Sigmoid colon (tissue), 7 donors: ENCODE data around the gene SIRT2. TPM values are rescaled to one million over a fixed set of nuclear protein-coding genes. Genes with fewer than 3 reads are reported as not detected.
"Not testable (repeated sequence)": the region's sequence is repeated elsewhere in the genome, so short reads cannot be mapped to it uniquely, and the experiment has no call there.

Experiments used
- DNase-seq: peaks from one replicate; pipeline ENCODE4 v3.0.0-alpha.2; 2019
- H3K27ac ChIP-seq, 4 donors: fragments of 200-600 bp; sonication (generic); one replicate each; pipeline ENCODE4 v1.5.1; 2016 to 2019; ENCODE audit warnings: mild to moderate bottlenecking in 1 of 4
- H3K27me3 ChIP-seq, 3 donors: fragments of 200-600 bp; sonication (generic); one replicate each; pipeline ENCODE4 v1.5.1; 2019; ENCODE audit warnings: mild to moderate bottlenecking in 1 of 3
- H3K36me3 ChIP-seq, 4 donors: fragments of 200-600 bp; sonication (generic); one replicate each; pipeline ENCODE4 v1.5.1; 2016 to 2019
- H3K4me1 ChIP-seq, 4 donors: fragments of 200-600 bp; sonication (generic); one replicate each; pipeline ENCODE4 v1.5.1; 2017 to 2019
- H3K4me3 ChIP-seq, 4 donors: fragments of 200-600 bp; sonication (generic); one replicate each; pipeline ENCODE4 v1.5.1; 2017 to 2019; ENCODE audit warnings: mild to moderate bottlenecking in 2 of 4, moderate library complexity in 1 of 4
- H3K9me3 ChIP-seq, 4 donors: fragments of 200-600 bp in 3 of 4; sonication (generic) in 3 of 4; one replicate each; pipeline versions ENCODE4 v1.5.1 to v1.6.1; 2013 to 2019
- EP300 ChIP-seq, 4 donors: sonication (generic); formaldehyde crosslinking; IDR thresholded peaks; one replicate each; pipeline ENCODE4 v1.6.1; 2017; ENCODE audit warnings: antibody characterized with exemption in 4 of 4
- POLR2A ChIP-seq, 2 donors: fragments of 450-650 bp; IDR thresholded peaks; one replicate each; pipeline ENCODE4 v1.6.1; 2016; ENCODE audit warnings: antibody characterized with exemption in 2 of 2, mild to moderate bottlenecking in 2 of 2, moderate library complexity in 2 of 2
- POLR2AphosphoS5 ChIP-seq, 4 donors: sonication (generic); formaldehyde crosslinking; IDR thresholded peaks; one replicate each; pipeline ENCODE4 v1.6.1; 2017; ENCODE audit warnings: antibody characterized with exemption in 4 of 4
- WGBS, 2 donors: extraction: QIAGEN DNeasy Blood & Tissue Kit; methylation state at CpG; one replicate each; pipeline ENCODE4 v1.1.7; 2013; 5-methylcytosine and 5-hydroxymethylcytosine counted together
- intact Hi-C: fragments of 100-400 bp; cut with DNase I; formaldehyde crosslinking; loops from one replicate; pipeline ENCODE4 v1.15.1; 2023
- polyA plus RNA-seq, 3 donors: library from polyadenylated mRNA; stranded (reverse); fragments of 200-250 nt; gene quantifications; one replicate each; pipeline ENCODE4 v1.2.3, GENCODE V29; 2013
- total RNA-seq, 4 donors: library from RNA; depleted of rRNA; stranded (reverse); fragments of >200 nt; gene quantifications; one replicate each; pipeline ENCODE4 v1.1.0, GENCODE V29; 2016
- TF ChIP-seq, protein P1 (sequence below), 4 experiments: fragments of 450-650 bp in 3 of 4; fragments of 200-600 bp in 1 of 4; IDR thresholded peaks; one replicate each; pipeline ENCODE4 v1.5.1; 2016 to 2019; ENCODE audit warnings: antibody characterized with exemption in 4 of 4, mild to moderate bottlenecking in 3 of 4, moderate library complexity in 2 of 4
- donor health status: healthy with polysubstance abuse.
- donor health status: Bipolar disorder and iron deficiency.
- donor health status: healthy.

The SIRT2 gene
- total and polyA plus RNA-seq, 7 donors = 36.2 to 92.7 (median 65.5) TPM

DNA sequence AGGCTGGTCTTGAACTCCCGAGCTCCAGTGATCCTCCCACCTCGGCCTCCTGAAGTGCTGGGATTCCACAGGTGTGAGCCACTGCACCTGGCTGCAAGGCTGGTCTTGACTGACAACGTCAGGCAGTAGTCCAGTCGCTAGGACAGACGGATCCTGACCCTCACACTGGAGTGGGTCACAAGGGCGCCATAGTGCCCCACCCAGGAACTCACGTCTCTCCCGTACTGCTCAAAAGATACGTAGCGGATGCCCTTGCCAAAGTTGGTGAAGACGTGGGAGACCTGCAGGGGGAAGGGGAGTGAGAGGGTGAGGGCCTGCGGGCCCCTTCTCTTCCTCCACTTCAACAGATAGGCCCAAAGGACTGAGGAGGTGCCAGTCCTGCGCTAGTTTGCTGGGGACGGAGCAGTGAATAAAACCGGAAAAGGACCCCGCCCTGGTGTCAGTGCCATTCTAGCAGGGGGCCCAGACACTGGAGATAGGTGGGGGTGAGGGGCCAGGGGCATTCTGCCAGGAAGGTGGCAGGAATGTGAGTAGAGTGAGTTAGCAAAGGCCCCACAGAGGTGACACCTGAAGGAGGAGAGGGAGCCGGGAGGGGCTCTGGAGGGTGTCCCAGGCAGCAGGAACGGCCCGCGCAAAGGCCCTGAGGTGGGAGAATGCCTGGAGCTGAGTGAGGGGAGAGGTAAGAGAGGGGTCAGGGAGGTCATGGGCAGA lies 43.2 kb upstream of the SIRT2 start:
- peaks cover 0 to 23% (median 3%) of the 10 kb centered on the region in 4 donors for H3K36me3 ChIP-seq
- no peaks in the 10 kb centered on the region for H3K9me3 ChIP-seq
- TF ChIP-seq POLR2AphosphoS5 (IDR thresholded peaks at IDR 0.05) (no peak), EP300 (IDR thresholded peaks at IDR 0.05) (no peak), POLR2A (IDR thresholded peaks at IDR 0.05) (no peak)
- TF ChIP-seq, protein P1, sequence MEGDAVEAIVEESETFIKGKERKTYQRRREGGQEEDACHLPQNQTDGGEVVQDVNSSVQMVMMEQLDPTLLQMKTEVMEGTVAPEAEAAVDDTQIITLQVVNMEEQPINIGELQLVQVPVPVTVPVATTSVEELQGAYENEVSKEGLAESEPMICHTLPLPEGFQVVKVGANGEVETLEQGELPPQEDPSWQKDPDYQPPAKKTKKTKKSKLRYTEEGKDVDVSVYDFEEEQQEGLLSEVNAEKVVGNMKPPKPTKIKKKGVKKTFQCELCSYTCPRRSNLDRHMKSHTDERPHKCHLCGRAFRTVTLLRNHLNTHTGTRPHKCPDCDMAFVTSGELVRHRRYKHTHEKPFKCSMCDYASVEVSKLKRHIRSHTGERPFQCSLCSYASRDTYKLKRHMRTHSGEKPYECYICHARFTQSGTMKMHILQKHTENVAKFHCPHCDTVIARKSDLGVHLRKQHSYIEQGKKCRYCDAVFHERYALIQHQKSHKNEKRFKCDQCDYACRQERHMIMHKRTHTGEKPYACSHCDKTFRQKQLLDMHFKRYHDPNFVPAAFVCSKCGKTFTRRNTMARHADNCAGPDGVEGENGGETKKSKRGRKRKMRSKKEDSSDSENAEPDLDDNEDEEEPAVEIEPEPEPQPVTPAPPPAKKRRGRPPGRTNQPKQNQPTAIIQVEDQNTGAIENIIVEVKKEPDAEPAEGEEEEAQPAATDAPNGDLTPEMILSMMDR (IDR thresholded peaks at IDR 0.05) = no peak
- H3K27ac ChIP-seq = no peak overlapping the region
- H3K4me1 ChIP-seq = no peaks in the 10 kb centered on the region
- H3K27me3 ChIP-seq = no peaks in the 10 kb centered on the region
- 77 to 90% methylated on average over 20 of the region's 20 CpGs for WGBS, 2 donors
- DNase-seq = no peak
- intact Hi-C loops = no loop called here
- no peak overlapping the region for H3K4me3 ChIP-seq

DNA sequence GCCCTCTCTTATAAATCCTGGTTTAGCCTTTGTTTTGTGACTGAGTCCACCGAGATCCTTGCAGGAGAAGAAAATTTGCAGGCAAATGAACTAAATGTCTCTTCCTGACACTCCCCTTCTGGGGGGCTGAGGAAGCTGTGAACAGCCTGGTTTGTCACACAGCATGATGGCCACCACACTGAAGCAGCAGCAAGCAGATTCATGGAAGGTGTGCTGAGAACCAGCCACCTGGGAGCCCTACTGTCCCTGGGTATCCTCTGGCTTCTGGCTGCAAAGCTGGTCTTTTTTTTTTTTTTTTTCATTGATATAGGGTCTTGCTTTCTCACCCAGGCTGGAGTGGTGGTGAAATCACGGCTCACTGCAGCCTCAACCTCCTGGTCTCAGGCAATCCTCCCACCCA lies 42.6 kb upstream of the SIRT2 start:
- TF ChIP-seq EP300 (IDR thresholded peaks at IDR 0.05) (no peak), POLR2A (IDR thresholded peaks at IDR 0.05) (no peak), POLR2AphosphoS5 (IDR thresholded peaks at IDR 0.05) (no peak)
- TF ChIP-seq, protein P1 (IDR thresholded peaks at IDR 0.05) = no peak
- WGBS, 2 donors = 77 to 78% methylated on average over 2 of the region's 2 CpGs
- no peak overlapping the region for H3K4me3 ChIP-seq
- no peak overlapping the region for H3K27ac ChIP-seq
- H3K9me3 ChIP-seq = no peaks in the 10 kb centered on the region
- intact Hi-C loops = no loop called here
- no peaks in the 10 kb centered on the region for H3K4me1 ChIP-seq
- no peak for DNase-seq
- no peaks in the 10 kb centered on the region for H3K27me3 ChIP-seq
- H3K36me3 ChIP-seq = peaks cover 0 to 20% (median 3%) of the 10 kb centered on the region in 4 donors

DNA sequence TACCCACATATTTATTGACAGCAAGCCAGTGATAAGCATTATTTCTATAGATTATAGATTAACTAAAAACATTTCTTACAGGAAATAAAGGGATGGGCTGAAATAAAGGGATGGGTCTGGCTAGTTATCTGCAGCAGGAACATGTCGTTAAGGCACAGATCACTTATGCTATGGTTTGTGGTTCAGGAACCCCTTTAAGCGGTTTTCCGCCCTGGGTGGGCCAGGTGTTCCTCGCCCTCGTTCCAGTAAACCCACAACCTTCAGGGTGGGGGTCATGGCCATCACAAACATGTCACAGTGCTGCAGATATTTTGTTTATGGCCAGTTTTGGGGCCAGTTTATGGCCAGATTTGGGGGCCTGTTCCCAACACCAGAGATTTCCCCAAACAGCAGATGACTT lies 42.0 kb upstream of the SIRT2 start:
- DNase-seq, intact Hi-C loops: not testable (repeated sequence)

DNA sequence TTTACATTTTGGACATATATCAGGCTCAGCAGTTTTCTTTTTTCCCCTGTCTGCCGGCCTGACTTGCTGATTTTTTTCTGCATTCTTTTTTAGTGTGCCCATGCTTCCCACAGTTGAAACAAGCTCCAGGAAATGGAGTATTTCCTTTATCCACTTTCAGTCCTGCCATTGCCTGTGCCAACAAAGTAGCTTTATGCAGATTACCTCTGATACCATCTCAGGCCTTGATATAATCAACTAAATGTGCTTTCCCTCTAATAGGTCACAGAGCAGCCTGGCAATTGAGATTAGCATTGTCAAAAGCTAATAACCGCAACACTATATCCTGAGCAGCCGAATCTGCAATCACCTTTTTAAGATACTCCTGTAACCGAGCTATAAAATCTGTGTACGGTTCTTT lies 40.5 kb upstream of the SIRT2 start:
- peaks cover 0 to 9% (median 0%) of the 10 kb centered on the region in 4 donors for H3K36me3 ChIP-seq
- no peak for DNase-seq
- H3K4me1 ChIP-seq = no peaks in the 10 kb centered on the region
- intact Hi-C loops = no loop called here
- no peaks in the 10 kb centered on the region for H3K9me3 ChIP-seq
- H3K4me3 ChIP-seq = no peak overlapping the region
- no peaks in the 10 kb centered on the region for H3K27me3 ChIP-seq
- 51 to 63% methylated on average over 5 of the region's 5 CpGs for WGBS, 2 donors
- H3K27ac ChIP-seq = no peak overlapping the region
- TF ChIP-seq POLR2A (IDR thresholded peaks at IDR 0.05) (no peak), EP300 (IDR thresholded peaks at IDR 0.05) (no peak), POLR2AphosphoS5 (IDR thresholded peaks at IDR 0.05) (no peak)
- TF ChIP-seq, protein P1 (IDR thresholded peaks at IDR 0.05) = no peak

More for the DNA sequence above, 42.0 kb upstream of the SIRT2 start:
- peaks cover 0 to 14% (median 3%) of the 10 kb centered on the region in 4 donors for H3K36me3 ChIP-seq
- not testable (repeated sequence) for H3K27me3 ChIP-seq, H3K27ac ChIP-seq, H3K4me1 ChIP-seq, H3K9me3 ChIP-seq, H3K4me3 ChIP-seq
- WGBS, 2 donors = 70 to 75% methylated on average over 5 of the region's 5 CpGs

DNA sequence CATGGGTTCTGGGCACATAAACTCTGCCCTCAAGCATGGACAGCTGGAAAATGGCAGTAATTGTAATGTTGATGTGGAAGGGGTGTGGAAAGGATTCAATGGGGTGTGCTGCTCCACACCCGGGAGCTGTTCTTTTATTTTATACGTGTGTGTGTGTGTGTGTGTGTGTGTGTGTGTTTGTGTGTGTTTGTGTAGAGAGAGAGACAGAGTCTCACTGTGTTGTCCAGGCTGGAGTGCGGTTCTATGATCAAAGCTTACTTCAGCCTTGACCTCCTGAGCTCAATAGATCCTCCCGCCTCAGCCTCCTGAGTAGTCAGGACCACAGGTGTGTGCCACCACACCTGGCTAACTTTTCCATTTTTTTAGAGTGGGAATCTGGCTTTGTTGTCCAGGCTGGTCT lies 34.1 kb upstream of the SIRT2 start:
- H3K27ac ChIP-seq = no peak overlapping the region
- H3K36me3 ChIP-seq = peaks cover 0 to 14% (median 7%) of the 10 kb centered on the region in 4 donors
- WGBS, 2 donors = 89 to 92% methylated on average over 4 of the region's 4 CpGs
- H3K4me3 ChIP-seq = no peak overlapping the region
- no peak for DNase-seq
- intact Hi-C loops = loop anchor here (5.0 kb wide), 1 partner anchor 316 kb away; the partner anchor contains the start of genes EIF3K and MAP4K1
- H3K9me3 ChIP-seq = no peaks in the 10 kb centered on the region
- TF ChIP-seq POLR2A (IDR thresholded peaks at IDR 0.05) = no peak
- no peak for TF ChIP-seq EP300 (IDR thresholded peaks at IDR 0.05)
- TF ChIP-seq, protein P1 (IDR thresholded peaks at IDR 0.05) = no peak
- no peak for TF ChIP-seq POLR2AphosphoS5 (IDR thresholded peaks at IDR 0.05)
- H3K4me1 ChIP-seq = peaks cover 0 to 27% (median 21%) of the 10 kb centered on the region in 4 donors
- no peaks in the 10 kb centered on the region for H3K27me3 ChIP-seq
